T1000 (cell line): ENCODE data around the gene SLAIN1.
"Not testable (repeated sequence)": the region's sequence is repeated elsewhere in the genome, so short reads cannot be mapped to it uniquely, and the experiment has no call there.

Source experiments
- DNase-seq: peaks from one replicate; lab custom pipeline; 2025; ENCODE audit warnings: mixed read lengths; lab: John Stamatoyannopoulos, UW

SLAIN1 gene

DNA sequence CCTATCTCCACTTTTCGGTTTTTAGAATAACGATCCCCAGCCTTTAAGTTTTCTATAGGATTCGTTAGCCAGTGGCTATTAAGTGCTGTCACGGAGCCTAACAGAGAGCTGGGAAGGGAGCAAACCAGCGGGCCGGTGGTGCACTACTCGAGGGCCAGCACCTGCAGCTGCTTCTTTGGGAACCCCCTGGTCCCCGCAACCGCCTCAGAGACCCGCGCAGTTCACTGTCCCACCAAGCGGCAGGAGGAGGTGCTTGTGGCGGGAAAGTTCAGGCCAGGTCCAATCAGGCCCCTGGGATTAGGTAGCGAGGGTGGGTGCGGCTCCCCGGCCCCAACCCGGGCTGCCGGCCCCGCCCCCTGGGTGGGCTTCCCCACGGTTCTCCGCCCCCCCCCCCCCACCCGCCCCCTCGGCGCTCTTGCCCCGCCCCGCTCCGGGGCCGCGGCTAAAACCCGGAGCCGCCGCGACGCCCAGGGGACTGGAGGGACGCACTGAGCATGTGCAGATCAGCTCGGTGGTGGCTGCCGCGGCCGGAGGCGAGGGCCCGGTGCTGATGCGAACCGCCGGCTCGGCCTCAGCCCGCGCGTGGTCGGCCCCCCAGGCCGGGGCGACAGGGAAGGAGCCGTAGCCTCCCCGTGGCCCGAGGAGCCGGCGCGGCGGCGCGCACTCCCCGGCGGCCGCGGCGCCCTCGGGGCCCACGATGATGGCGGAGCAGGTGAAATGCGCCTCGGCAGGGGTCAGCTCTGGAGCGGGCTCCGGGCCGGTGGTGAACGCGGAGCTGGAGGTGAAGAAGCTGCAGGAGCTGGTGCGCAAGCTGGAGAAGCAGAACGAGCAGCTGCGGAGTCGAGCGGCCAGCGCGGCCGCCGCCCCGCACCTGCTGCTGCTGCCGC, at the start of gene SLAIN1:
TSS of gene SLAIN1 (plus strand) at position 471 of the 887 bp plus-strand sequence. CDS start at position 698, 227 bp downstream.
- DNase-seq: peak; percentile 20

- DNase-seq: no peak
Measured at GRCh38 chr13:77650409-77650808, 47.1 kb upstream of the SLAIN1 start.

DNA sequence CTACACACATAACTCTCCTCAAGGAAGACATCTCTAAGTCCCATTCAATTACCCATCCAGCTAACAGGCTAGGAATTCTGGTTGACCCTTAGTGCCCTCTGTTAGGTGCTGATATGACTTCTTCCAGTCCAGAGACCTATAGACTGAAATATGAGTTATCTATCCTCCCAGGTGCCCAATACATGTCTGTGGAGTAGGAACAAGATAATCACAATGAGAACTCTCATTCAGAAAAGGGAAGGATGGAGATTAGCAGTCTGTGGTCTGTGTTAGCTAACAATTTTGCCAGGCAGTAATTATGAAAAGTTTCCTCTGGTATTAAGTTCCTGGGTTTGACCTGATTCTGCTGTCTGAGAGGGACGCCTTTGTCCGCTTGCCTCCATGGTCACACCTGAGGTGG, 44.2 kb upstream of the SLAIN1 start:
- no peak for DNase-seq

GRCh38 chr13:77660016-77660415, 37.5 kb upstream of the SLAIN1 start:
- DNase-seq: not testable (repeated sequence)

DNA sequence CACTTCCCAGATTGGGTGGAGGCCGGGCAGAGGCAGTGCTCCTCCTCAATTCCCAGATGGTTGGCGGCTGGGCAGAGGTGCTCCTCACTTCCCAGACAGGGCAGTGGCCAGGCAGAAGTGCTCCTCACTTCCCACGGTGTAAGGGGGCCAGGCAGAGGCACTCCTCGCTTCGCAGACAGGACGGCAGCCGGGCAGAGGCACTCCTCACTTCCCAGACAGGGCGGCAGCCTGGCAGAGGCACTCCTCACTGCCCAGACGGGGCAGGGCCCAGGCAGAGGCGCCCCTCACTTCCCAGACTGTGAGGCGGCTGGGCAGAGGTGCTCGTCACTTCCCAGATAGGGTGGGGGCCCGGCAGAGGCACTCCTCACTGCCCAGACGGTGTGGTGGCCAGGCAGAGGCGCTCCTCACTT, 36.6 kb upstream of the SLAIN1 start:
- no peak for DNase-seq

GRCh38 chr13:77662301-77662700, 35.2 kb upstream of the SLAIN1 start:
- not testable (repeated sequence) for DNase-seq

DNA sequence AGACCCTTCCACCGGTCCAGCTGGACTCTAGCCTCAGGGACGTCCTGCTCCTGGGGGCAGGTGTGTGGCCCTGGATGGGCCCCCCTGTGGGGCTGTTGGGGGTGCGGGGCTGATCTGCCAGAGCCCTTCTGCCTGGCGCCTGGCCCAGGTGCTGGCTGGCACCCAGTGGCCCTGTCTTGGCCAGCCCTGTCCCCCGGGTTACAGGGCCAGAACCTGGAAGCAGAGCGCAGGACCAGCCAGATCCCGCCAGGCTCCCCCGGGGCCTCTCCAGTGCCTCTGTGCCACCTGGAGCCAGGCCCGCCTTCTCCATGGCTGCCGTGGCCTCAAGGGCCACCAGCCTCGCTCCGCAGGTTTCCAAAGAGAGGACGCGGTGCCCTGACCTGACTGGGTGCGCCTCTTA, 34.7 kb upstream of the SLAIN1 start:
- not testable (repeated sequence) for DNase-seq

DNA sequence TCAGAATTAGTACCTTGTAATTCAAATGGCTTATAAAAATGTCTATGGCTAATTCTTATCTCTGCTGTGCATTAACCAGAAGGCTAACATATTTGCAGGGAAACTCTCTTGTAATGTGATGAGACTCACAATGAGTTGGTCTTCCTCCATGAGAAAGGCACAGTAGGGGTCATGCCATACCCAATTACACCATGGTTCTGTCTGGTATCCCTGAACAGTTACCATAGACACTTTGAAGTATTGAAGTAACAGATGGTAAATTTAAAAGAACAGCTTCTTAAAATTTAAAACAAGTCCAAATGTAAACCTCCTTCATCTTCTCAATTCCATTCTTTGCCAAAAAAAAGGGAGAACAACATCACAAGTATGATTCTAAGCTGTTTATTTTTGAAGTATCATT, 22.6 kb upstream of the SLAIN1 start:
- DNase-seq: no peak

DNA sequence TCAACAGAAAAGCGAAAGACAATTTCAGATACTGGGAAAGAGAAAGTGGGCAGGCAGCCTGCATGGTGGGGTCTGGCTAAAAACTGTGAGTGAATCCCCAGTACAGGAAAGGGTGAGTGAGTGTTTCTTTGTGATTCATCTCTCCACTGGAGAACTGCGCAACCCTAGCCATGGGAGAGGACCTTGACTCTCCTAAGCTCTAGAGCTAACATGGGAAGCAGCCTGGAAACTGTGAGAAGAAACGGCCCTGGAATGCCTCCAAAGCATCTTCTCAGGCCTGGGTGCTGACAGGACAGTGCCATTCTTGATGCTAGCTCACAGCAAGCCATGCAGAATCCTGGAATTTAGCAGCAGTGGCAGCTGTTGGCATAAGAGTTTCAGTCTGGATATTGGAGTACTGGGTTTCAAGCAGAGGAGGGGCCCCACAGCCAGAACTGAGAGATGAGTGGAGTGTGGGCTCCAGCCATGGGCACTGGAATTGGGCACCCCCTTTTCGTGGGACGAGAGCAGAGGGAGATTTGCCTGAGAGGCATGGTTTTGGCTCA, 18.7 kb upstream of the SLAIN1 start:
- no peak for DNase-seq

DNA sequence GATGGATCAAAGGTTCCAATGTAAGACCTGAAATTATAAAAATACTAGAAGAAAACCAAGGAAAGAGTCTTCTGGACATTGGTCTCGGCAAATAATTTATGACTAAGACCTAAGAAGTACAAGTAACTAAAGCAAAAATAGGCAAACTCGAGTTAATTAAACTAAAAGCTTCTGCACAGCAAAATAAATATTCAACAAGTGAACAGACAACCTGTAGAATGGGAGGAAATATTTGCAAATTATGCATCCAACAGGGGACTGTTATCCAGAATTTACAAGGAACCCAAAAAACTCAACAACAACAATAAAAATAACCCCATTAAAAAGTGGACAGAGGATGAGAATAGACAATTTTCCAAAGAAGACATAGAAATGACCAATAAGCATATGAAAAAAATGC, 9.7 kb upstream of the SLAIN1 start:
- no peak for DNase-seq

DNA sequence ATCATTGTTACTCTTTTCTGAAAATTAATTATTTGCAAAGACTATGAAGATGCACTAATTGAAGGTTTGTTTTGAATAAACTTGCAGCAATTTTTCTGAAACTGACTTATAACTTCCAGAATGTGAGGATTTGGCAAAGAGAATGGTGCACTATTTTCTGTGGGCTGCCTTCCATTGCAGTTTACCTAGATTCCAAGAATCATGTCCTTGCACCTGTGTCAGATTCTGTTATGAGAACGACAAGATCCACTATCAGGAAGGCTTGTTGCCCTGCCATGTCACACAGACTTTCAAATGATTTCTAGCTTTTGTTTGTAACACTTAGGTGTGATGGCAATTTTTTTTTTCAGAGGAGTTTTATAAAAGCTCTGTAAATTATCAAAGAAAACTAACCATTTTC, 5.6 kb upstream of the SLAIN1 start:
- DNase-seq: no peak

- no peak for DNase-seq
Measured at GRCh38 chr13:77692746-77693448, 4.6 kb upstream of the SLAIN1 start.

- no peak for DNase-seq
Measured at GRCh38 chr13:77693449-77693940, 4.0 kb upstream of the SLAIN1 start.

DNA sequence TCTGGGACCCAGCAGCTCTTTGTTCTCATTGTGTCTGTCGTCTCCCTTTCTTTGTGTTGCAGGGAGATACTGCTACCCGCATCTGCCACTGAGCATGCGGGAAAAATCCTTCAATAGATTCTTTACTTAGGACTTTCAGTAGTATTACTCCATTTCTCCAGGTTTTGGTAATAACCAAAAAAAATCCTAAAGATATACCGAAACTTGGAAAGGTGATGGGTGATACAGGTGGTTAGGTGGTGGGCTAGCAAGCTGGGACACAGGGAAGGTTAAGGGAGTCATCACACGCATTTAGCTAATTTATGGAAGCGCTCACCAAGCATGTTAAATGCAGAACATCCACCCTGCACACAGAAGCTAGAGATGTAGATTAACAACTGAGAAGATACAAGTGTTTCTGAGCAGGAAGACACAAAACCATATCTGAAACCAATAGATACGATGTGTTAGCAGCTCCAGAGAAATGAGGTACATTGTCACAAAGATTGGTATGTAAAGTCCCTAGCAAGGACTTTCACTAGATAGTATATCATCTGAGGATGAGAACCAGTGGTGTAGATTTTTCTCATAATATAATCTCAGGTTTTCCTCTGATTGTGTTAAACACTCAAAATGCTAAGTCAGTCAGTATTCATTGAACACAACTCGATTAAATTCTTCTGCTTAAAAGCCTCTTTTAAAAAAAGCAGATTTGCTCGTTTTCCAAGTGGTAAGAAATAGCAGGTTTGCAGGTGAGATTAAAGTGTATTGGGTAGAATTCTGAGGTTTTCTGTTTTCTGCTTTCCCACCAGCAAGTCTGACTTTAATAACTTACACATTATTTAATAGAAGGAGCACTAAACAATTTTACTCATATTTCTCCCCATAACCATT, 1.2 kb upstream of the SLAIN1 start:
- no peak for DNase-seq

DNA sequence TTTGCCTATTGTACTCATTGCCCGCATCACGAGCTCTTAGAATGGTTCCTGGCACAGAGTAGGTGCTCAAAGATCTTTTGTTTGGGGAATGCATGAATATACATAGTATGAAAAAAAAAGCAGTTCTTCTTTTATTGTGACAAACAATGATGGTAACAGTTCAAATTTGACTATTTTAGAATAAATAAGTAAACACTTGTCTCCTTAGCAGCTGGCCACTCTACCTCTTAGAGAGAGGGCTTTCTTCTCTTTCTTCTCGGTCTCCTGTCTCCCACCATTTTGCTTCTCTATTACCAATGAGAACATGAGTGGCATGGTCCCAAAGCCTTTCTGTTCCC, 639 bp upstream of the SLAIN1 start:
- DNase-seq: no peak

- no peak for DNase-seq
Measured at GRCh38 chr13:77698201-77699058, 943 bp downstream of the SLAIN1 start.

GRCh38 chr13:77699059-77699680, 1.7 kb downstream of the SLAIN1 start:
- no peak for DNase-seq

GRCh38 chr13:77701305-77701704, 3.8 kb downstream of the SLAIN1 start:
- no peak for DNase-seq

- DNase-seq: no peak
Measured at GRCh38 chr13:77702366-77702765, 4.9 kb downstream of the SLAIN1 start.

- no peak for DNase-seq
Measured at GRCh38 chr13:77703408-77703807, 5.9 kb downstream of the SLAIN1 start.
